T-helper 2 cell (primary cell): ENCODE results near the gene GGTLC1.
"Not testable (repeated sequence)": the region's sequence is repeated elsewhere in the genome, so short reads cannot be mapped to it uniquely, and the experiment has no call there.

Experiments used
- DNase-seq, 5 experiments: peaks; one replicate each; pipeline versions ENCODE4 v3.0.0 to v3.0.0-alpha.2; 2012 to 2022

The GGTLC1 gene

DNA sequence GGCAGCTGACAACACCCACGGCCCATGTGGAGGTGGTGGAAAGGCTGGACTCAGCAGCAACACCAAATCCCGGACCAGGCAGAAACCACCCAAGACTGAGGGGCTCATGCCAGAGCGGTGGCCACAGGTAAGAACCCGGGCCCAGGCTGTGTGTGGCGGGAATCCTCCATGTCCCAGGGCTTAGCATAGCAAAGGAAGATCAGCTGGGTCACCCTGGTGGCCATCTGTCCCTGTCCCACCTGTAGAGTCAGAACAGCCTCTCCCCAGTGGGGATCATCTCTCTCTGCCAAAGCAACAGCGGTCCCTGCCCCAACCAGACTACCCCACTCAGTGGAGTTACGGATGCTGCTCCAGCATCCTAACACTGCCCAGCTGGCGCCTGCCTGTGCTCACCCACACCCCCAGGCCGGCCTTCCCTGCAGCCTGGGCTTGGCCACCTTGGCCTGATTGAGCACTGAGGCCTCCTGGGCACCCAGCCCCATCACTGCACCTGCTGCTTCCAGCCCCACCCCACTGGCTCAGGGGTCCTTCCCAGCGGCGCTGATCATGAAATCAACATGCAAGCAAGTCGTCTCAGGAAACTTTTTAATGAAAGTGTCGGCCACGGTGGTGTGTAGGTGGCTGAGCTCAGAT, 5.5 kb upstream of the GGTLC1 start:
- not testable (repeated sequence) for DNase-seq

DNA sequence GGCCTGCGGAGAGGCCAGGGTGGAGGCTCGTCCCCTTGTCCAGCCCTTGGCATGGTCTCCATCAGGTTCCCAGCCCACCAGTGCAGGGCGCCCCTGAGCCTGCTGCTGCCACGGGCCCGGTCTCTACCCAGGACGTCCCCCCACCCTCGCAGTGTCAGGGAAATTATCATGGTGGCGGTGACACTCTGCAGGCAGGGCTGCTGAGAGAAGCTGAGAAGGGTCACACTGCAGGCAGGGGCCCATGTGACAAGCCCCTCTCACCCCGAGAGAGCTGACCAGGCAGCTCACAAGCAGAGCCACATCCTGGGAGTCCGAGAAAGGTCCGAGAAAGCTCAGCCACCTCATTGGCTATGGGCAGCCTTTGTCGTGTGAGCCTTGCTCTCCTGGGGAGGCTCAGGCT, 4.9 kb upstream of the GGTLC1 start:
- DNase-seq: not testable (repeated sequence)

DNA sequence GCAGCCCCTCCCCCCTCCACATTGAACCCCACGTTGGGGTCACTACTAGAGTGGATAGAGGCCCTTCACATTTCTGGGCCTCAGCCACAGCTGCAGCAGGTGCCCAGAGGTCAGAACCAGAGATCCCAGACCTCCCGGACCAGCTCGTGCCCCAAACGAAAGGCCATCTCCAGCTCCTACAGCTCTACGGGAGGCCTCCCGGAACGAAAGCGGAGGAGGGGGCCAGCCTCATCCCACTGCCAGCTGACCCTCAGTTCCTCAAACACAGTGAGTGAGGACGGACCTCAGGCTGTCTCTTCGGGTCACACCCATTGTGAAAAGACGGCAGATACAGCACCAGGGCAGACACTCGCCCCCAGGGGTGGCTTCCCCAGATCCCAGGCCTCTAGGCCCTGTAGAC, 1.7 kb upstream of the GGTLC1 start:
- DNase-seq: not testable (repeated sequence)

DNA sequence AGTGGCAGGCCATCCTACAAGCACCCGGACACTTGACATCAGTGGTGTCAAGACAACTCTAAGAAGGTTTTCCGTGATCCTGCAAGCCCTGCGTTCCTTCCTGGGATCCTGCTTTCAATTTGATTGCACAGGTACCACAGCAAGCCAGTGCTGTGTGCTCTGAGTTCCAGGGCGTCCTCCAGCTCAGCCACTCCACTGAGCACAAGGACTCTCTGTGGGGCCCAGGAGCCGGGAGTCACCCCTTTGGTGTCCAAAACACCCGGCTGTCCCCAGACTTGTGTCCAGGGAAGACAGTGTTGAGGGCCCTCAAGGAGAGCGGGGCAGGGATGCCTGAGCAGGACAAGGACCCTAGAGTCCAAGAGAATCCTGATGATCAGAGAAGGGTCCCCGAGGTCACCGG, 387 bp upstream of the GGTLC1 start:
- DNase-seq: not testable (repeated sequence)

DNA sequence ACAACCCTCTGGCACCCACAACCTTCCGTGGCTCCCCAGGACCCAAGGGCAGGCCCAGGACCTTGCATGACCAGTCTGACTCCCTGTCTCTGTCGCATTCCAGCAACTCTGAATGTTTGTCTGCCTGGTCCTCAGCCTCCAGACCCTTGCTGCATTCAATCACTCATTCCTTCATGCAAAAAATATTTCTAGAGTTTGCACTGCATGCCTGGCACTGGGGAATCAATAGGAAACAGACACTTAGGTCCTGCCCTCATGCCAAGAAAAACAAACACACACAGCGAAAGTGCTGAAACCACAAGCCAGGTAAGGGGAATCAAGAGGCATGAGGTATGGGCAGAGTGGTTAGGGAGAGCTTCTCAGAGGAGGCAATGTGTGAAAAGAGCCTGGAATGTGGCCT, 1.9 kb downstream of the GGTLC1 start:
- DNase-seq: not testable (repeated sequence)

DNA sequence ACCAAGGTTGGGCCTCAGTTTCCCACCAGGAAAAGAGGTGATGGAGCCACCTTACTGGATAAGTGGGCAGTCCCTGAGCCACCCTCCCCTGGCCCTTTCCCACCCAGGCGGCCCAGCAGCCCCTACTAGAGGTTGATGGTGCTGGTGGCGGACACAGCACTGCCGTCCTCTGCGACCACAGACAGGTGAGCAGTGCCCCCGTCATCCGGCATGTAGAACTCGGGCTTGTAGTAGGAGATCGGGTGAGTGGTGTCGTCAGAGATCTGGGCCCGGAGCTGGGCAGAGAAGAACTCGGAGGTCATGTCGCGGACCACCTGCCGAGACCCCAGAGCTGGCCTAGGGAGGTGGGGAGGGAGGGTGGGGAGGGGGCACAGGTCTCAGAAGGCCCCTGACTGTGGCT, 2.3 kb downstream of the GGTLC1 start:
- not testable (repeated sequence) for DNase-seq

DNA sequence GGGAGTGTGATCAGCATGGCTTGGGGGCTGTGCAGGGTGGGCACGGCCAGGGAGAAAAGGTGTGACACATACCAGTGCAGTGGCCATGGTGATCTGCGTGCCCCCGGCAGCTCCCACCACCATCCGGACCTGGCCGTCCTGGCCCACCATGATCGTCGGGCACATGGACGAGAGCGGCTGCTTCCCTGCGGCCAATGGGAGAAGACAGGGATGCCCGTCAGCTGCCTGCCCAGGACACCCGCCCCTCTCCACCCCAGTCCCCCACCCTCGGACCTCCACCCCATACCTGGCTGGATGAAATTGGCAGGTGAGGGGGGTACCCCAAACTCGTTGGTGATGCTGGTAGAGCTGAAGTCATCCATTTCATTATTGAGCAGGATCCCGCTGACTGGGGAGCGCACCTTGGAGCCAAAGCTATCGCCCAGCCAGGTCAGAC, 2.8 kb downstream of the GGTLC1 start:
- DNase-seq: not testable (repeated sequence)

DNA sequence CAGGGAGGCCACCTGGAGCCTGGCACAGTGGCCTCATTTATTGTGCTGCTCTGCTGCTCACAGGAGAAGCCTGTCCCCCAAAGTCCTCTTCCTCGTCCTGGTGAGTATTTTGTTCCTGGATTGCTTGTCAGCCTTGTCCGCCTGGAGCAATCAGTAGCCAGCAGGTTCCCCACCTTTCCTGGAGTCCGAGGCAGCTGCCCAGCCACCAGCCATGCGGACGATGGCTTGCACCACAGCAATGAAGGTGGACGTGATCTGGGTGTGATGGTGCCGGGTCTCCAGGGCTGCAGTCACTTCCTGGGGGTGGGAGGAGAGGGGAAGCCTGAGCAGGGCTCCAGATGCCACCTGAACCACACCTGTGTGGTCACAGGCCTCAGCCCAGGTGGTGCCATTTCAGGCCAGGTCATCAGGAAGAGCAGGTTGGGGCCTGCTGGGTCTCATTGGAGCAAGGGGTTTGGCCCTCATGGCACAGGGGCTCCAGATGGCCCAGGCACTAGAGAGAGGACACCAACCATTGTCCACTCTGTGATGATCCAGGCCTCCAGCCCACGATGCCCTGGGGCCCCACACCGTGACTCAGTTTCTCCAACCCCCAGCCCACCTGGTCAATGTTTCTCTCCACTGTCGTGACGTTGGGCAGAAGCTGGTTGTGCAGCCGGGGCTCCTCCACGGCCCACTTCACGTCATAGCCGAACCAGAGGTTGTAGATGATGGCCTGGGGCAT, 3.4 kb downstream of the GGTLC1 start:
- not testable (repeated sequence) for DNase-seq

DNA sequence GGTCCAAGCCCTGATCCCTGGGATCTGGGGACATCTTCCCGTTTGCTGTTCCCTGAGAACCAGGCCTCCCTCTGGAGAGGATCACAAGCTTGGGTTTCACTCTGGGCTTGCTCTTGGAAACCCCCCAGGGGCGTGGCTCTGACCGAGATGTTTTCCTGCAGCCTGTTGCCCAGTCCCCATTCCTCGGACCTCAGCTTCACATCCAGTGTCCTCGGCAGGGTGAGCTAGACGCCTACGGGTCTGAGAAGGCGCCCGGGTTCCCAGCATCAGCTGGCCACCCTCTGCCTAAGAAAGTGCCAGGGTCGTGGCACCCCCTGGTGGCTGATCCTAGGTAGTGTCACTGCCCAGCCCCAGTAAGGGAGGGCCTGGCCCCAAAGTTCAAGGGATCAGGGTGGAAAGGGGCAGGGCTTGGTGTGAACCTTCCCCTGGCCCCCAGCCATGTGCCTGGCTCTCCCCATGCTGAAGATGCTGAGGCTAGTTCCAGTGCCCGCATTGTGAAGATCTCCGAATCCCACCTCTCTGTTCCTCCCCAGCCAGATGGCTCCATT, 4.0 kb downstream of the GGTLC1 start:
- DNase-seq: not testable (repeated sequence)

DNA sequence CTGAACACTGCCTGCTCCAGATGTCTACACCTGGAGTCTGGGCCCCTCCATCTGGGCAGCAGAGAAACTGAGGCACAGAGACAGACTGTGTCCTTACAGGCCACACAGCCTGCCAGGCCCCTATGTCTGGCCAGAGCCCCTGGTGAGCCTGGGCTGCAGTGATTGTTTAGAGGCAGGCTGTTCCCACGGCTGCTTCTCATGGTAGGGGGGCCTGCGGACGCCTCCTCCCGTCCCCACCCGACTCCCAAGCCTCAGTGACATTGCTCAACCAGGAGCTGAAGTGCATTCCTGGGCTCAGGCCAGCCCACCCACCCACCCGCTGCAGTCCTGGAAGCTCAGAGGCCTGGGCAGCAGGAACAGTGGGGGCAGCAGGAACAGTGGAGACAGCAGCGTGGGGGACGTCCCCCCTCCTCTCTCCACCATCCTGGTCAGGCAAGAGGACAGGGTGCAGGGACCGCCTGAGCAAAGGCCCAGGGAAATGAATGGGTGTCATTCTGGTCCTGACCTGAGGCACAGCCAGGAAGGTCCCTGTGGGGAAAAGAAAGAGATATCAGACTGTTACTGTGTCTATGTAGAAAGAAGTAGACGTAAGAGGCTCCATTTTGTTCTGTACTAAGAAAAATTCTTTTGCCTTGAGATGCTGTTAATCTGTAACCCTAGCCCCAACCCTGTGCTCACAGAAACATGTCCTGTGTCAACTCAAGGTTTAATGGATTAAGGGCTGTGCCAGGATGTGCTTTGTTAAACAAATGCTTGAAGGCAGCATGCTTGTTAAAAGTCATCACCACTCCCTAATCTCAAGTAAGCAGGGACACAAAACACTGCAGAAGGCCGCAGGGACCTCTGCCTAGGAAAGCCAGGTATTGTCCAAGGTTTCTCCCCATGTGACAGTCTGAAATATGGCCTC, 6.2 kb downstream of the GGTLC1 start:
- DNase-seq: not testable (repeated sequence)

DNA sequence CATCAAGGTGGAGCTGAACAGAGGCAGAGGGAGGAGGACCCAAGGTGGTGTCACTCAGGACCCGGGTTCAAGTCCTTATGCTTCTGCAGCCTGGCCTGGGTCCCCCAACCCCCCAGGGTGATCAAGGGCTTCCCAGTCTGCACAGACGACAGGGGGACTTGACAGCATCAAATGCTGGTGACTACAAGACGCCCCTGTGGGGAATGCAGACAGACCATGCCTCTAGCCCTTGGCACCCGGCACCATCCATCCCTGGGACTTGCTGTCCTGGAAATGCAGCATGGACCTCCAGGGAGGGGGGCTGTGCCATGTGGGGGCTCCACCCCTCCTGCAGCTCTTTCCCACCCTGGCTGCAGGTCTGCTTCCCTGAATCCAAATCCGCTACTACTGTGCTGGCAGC, 7.1 kb downstream of the GGTLC1 start:
- not testable (repeated sequence) for DNase-seq

DNA sequence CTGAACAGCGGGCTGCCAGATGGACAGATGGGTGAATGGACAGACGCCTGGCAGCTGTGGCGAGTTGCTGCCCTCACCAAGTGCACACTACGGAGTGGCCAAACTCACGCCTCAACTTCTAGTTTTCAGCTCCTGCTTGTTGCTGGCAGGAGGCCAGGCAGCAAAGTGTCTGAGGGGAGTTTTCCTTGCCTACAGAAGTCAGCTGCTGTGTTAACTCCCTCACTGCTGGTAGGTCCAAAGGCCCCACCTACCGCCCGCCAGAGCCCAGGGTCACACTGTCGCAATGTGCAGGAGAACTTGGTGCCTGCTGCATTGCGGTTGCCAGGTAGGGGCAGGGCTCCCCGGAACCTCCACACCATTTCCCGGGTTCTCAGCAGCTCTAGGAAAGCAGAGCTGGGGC, 7.6 kb downstream of the GGTLC1 start:
- not testable (repeated sequence) for DNase-seq

DNA sequence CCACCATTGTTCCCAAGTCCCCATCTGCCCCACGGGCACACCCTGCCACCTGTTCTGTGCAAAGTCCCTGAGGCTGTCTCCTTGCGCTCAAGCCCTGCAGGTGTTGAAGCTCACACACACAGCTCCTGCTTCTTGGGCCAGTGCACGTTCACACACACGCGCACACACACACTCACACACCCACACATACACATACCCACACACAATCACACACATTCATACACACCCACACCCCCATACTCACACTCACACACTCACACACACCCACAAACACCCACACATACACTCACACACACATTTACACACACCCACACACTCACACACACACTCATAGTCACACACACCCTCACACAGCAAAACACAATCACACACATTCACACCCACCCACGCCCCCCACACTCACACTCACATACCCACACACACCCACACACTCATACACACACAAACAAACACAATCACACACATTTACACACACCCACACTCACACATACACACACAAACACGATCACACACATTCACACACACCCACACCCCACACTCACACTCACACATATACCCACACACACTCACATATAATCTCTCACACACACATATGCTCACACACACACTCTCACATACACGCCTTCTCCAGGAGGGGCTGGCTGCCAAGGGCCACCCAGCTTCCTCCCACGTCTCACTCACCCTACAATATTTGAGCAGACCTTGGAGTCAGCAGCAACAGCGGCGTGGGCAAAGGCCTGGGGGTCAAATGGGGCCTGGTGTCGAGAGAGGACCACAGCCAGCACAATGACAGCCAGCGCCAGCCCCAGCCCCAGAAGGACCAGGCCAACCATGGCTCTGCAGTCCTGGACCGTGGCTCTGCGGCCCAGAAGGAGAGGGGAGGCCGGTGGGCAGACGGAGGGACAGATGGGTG, 8.4 kb downstream of the GGTLC1 start:
- DNase-seq: not testable (repeated sequence)

DNA sequence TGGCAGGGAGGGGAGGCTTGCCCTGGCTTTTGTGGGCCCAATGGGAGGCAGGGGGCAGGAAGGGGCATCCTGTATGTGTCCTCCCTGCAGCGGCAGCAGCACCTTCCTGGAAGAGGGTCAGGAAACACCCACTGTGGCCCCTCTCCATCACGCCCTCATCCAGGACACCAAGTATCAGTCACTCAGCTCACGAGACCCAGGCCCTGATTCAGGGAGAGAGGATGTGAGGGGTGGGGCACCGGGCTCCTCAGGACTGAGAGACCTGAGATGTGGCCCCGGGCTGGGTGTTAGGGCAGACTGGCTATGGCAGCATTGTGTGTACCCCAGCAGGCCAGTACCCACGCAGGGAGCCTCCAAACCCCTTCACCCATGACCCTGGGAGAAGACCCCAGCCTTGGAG, 9.2 kb downstream of the GGTLC1 start:
- DNase-seq: not testable (repeated sequence)

DNA sequence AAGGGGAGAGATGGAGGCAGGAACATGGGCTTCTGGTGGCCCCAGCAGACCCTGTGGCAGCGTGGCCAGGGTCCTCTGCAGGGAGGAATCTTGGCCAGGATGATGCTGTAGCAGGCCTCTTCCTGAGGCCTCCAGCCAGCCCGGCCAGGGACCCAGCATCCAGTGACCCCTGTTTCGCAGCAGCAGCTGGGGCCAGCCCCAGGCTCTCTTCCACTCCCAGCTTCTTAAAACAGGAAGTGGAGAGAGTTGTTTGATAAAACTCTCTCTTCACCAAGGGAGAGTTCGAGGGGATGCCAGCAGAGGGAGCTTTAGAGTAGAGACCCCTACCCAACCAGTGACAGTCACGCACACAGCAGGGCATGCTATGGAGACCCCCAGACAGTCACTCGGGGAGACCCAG, 10.1 kb downstream of the GGTLC1 start:
- DNase-seq: not testable (repeated sequence)

DNA sequence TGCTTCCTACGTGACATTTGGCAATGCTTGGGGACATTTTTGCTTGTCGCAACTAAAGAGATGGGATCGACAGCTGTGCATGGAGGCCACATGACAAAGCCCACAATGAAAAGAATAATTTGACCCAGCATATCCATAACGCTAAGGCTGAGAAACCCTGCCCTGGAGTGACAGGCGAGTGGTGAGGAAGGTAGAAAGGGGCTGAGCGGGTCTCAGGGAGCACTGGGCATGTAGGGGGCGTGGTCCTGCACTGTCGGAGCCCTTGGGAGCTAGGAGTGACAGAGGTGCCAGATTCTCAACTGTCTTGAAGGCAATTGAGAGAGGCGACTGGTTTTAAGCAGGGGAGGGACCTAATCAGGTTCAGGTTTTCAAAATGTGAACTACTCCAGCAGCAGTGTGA, 13.6 kb downstream of the GGTLC1 start:
- DNase-seq: no peak

DNA sequence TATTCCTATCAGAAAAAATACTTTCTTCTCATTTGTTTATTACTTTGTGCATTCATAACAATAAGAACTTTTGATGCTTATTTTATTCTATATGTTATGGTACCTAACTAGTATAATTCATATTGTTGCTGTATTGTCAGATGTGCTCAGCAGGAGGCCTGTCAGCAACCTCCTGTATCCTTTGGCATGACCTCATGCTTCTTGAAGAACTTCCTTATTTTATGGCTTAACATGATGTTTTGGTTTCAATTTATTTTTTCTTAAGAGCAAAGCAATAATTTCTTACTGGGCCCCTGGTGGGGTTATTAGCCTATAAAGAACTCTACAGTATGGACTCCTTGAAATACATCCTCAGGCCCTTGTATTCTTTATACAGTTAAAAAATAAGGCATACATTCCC, 17.3 kb downstream of the GGTLC1 start:
- DNase-seq: no peak

DNA sequence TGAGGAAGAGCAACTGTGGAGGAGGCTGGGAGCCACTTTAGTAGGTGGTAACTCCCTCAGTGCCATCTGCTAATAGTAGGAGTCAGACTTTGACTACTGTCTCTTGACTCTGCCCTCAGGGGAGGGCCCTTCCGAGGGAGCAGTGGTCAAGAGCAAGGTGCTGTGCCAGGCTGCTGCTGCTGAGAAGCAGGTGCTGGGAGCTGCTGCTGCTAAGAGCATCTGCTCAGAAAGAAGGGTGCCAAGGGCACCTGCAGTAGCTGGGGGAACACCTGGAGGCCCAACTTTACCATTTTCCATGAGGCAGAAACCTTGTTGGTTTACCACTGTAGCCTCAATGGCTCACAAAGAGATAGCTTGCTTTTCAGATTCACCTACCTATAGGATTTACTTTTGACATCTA, 18.5 kb downstream of the GGTLC1 start:
- DNase-seq: no peak

DNA sequence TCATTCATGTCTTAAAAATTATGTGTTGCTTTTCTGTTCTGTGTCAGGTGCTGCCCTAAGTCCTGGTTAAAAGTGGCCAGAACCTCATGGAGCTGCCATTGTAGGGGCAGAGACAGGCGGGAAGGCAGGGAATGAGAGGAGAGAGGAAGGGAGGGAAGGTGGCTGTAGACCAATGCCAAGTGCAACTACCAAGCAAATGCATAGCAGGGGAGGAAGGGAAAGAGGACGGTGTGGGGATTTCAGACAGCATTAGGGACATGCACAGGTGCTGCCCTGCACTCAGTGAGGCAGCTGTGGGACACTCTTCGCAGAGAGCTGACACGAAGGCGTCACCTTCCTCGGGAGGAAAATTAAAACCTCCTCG, 21.0 kb downstream of the GGTLC1 start:
- DNase-seq: no peak

DNA sequence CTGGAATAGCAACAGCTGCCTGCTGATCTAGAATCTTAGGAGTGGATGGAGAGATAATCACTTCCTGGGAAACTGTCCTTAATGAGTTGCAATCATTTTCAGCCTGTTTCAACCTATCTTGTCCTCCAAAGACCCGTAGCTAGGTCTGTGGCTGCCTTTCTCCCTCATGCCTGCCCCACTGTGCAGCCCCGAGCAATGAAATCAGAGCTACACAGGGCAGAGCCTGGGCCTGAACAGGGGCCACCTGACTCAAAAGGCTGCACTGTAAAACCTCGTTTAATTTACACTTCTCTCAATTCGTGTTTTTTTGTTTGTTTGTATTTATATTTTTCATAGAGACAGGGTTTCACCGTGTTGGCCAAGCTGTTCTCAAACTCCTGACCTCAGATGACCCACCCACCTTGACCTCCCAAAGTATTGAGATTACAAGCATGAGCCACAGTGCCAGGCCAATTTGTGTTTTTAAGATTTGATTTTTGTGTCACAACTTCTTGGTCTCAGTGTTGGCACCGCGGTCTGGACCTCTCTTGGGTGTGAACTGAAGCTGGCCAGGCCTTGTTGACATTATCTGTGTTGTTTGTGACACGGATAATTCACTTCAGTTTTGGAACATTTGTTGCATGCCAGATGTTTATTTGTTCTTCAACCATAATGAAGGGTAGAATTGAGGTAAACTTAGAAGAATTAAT, 21.5 kb downstream of the GGTLC1 start:
- no peak for DNase-seq

DNA sequence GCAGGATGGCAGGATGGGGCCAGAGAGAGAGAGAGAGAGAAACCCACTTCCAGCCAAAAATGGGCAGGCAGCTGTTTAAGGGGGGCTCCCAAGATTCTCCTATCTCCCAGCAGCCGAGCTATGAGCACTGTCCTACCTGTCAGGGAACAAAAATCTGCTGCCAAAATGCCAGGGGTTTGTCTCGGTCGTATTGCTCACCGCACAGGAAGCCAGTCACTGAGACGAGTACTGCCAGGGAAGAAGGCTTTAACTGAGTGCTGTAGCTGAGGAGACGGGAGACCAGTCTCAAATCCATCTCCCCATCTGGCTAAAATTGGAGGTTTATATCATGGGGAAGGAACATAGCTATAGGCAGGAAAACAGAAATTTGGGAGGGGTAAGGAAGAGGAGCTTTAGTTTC, 22.3 kb downstream of the GGTLC1 start:
- no peak for DNase-seq
